ENCODE data around the gene MBD6. TPM values are rescaled to one million over a fixed set of nuclear protein-coding genes. Genes with fewer than 3 reads are reported as not detected.

MBD6 gene
- polyA plus RNA-seq, 3 donors = 2.4 to 47.7 (median 2.6) TPM

- H3K27ac ChIP-seq (ENCODE audit: low read depth in 1 of 2, low read length in 2 of 2) = no peak overlapping the region
- Mint-ChIP-seq H3K27me3 (ENCODE audit: low read depth in 3 of 3) (peaks cover 42 to 45% (median 45%) of the 10 kb centered on the region in 3 donors), H3K36me3 (peaks cover 4 to 8% of the 10 kb centered on the region in 2 donors), H3K27ac (peak overlapping the region in 1 of 7 donors; percentile 66), H3K9me3 (peaks cover 0 to 11% (median 2%) of the 10 kb centered on the region in 7 donors), H3K4me3 (peak overlapping the region in 1 of 2 donors; percentile 91), H3K4me1 (peaks cover 30% of the 10 kb centered on the region)
- no peak for TF ChIP-seq CTCF (IDR thresholded peaks at IDR 0.05)
- no CpG with 5 or more reads among the region's 7 CpGs for WGBS (ENCODE audit: insufficient coverage)
- H3K36me3 ChIP-seq (replicated peaks in 1 of 2; ENCODE audit: control insufficient read depth in 1 of 2, insufficient read depth in 2 of 2, low read length in 2 of 2) = no peaks in the 10 kb centered on the region
- peaks cover 31 to 37% of the 10 kb centered on the region in 2 donors for H3K27me3 ChIP-seq (ENCODE audit: control insufficient read depth in 2 of 2, insufficient read depth in 2 of 2, low read length in 2 of 2)
- no peaks in the 10 kb centered on the region for H4K20me1 ChIP-seq (ENCODE audit: insufficient read depth, low read length)
- H3K4me1 ChIP-seq (ENCODE audit: control insufficient read depth in 1 of 2, insufficient read depth in 2 of 2, low read length in 2 of 2) = peaks cover 11 to 28% of the 10 kb centered on the region in 2 donors
- no peaks in the 10 kb centered on the region for H3K9me3 ChIP-seq (replicated peaks in 1 of 2; ENCODE audit: control insufficient read depth in 1 of 2, insufficient read depth in 1 of 2, low read length in 2 of 2)
- peak overlapping the region; percentile 81 for H2AFZ ChIP-seq (ENCODE audit: insufficient read depth, low read depth, low read length, poor library complexity, severe bottlenecking)
- intact Hi-C loops (cut with micrococcal nuclease) = no loop called here
- peaks cover 11% of the 10 kb centered on the region for H3K79me2 ChIP-seq (ENCODE audit: insufficient read depth, low read length)
- DNase-seq = no peak
- no peak overlapping the region for H3K4me3 ChIP-seq (replicated peaks in 1 of 3; ENCODE audit: low read depth in 2 of 3, low read length in 3 of 3)
- no peak overlapping the region for H3K4me2 ChIP-seq (replicated peaks; ENCODE audit: extremely low read depth, low read length, poor library complexity, severe bottlenecking)
- H3K9ac ChIP-seq (ENCODE audit: insufficient read depth, low read length, poor library complexity, severe bottlenecking) = no peak overlapping the region
These were observed 28.3 kb downstream of the MBD6 start for GRCh38 chr12:57550641-57551549.

GRCh38 chr12:57551637-57552305 is 29.1 kb downstream of the MBD6 start:
- H3K27me3 Mint-ChIP-seq (ENCODE audit: low read depth in 3 of 3) = peaks cover 40 to 48% (median 45%) of the 10 kb centered on the region in 3 donors
- peaks cover 23% of the 10 kb centered on the region for H3K4me1 Mint-ChIP-seq
- Histone ChIP-seq H3K79me2 (ENCODE audit: insufficient read depth, low read length) (peaks cover 2% of the 10 kb centered on the region), H3K27ac (ENCODE audit: low read depth in 1 of 2, low read length in 2 of 2) (no peak overlapping the region), H3K9ac (ENCODE audit: insufficient read depth, low read length, poor library complexity, severe bottlenecking) (no peak overlapping the region), H4K20me1 (ENCODE audit: insufficient read depth, low read length) (no peaks in the 10 kb centered on the region), H3K9me3 (replicated peaks in 1 of 2; ENCODE audit: control insufficient read depth in 1 of 2, insufficient read depth in 1 of 2, low read length in 2 of 2) (no peaks in the 10 kb centered on the region), H3K4me3 (replicated peaks in 1 of 3; ENCODE audit: low read depth in 2 of 3, low read length in 3 of 3) (no peak overlapping the region), H2AFZ (ENCODE audit: insufficient read depth, low read depth, low read length, poor library complexity, severe bottlenecking) (no peak overlapping the region), H3K27me3 (ENCODE audit: control insufficient read depth in 2 of 2, insufficient read depth in 2 of 2, low read length in 2 of 2) (peaks cover 31 to 37% of the 10 kb centered on the region in 2 donors), H3K36me3 (replicated peaks in 1 of 2; ENCODE audit: control insufficient read depth in 1 of 2, insufficient read depth in 2 of 2, low read length in 2 of 2) (no peaks in the 10 kb centered on the region), H3K4me2 (replicated peaks; ENCODE audit: extremely low read depth, low read length, poor library complexity, severe bottlenecking) (no peak overlapping the region), H3K4me1 (ENCODE audit: control insufficient read depth in 1 of 2, insufficient read depth in 2 of 2, low read length in 2 of 2) (peaks cover 4 to 20% of the 10 kb centered on the region in 2 donors)
- peak overlapping the region in 1 of 7 donors; percentile 67 for H3K27ac Mint-ChIP-seq
- no peak for TF ChIP-seq CTCF (IDR thresholded peaks at IDR 0.05)
- peaks cover 4 to 8% of the 10 kb centered on the region in 2 donors for H3K36me3 Mint-ChIP-seq
- WGBS (ENCODE audit: insufficient coverage) = no CpG with 5 or more reads among the region's 3 CpGs
- intact Hi-C loops (cut with micrococcal nuclease) = no loop called here
- H3K4me3 Mint-ChIP-seq = no peak overlapping the region
- no peak for DNase-seq
- peaks cover 0 to 11% (median 2%) of the 10 kb centered on the region in 7 donors for H3K9me3 Mint-ChIP-seq

All from CD14-positive monocyte (primary cell).